HUDEP-2 (cell line): ENCODE data around the gene FAM149B1.
A peak's percentile ranks its signal among the peaks of the same experiment; 100 is the strongest.

Experiments
- DNase-seq, 76 experiments: peaks; one replicate each; lab custom pipeline; 2025; ENCODE audit not compliant: unreplicated experiment in 76 of 76; lab: John Stamatoyannopoulos, UW

FAM149B1 gene

DNA sequence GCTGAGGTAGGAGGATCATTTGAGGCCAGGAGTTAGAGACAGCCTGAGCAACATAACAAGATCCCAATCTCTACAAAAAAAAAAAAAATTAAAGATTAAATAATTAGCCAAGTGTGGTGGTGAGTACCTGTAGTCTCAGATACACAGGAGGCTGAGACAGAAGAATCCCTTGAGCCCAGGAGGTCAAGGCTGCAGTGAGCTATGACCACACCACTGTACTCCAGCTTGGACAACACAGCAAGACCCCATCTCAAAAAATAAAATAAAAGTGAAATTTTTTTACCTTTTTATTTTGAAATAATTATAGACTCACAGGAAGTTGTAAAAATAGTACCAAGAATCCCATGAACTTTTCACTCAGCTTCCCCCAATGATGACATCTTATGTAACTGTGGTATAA, 4.9 kb downstream of the FAM149B1 start:
- DNase-seq: no peak

DNA sequence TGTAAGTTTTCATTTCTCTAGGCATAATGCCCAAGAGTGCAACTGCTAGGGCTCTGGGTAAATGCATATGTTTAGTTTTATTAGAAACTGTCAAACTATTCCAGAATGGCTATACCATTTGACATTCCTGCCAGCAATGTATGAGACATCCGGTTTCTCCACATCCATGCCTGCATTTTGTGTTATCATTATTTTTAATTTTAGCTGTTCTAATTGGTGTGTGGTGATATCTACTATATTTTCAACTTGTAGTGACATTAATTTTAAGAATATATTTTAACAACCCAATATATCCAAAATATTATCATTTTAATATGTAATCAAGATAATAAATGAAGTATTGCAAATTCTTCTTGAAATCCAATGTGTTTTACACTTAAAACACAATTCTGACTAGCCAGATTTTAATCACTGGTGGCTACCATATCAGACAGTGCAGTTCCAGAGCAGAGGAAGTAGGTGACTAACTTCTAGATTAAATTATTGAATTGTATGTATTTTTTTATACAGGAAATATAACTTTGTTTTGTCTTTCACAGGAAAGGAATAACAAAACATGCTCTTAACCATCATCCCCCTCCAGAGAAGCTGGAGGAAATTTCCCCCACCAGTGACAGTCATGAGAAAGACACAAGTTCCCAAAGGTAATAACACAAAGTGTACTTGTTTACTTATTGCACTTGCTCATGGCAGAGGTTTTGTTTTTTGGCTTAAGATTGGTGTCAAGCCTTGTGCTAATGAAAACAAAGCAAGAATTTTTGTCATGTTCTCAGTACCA, 6.4 kb downstream of the FAM149B1 start:
- no peak for DNase-seq

DNA sequence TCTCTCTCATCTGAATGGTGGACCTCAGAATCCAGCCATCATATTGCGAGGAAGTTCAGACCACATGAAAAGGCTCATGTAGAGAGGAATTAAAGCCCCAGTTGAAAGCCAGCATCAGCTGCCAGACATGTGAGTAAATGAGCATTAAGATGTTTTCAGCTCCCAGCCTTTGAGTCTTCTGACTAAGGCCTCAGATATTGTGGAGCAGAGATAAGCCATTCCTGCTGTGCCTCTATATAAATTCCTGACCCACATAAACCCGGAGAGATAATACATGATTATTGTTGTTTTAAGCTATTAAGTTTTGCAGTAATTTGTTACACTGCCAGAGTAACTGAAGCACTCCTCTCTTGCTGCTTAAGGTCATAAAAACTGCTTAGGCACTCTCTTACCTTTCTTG, 14.6 kb downstream of the FAM149B1 start:
- DNase-seq: no peak

DNA sequence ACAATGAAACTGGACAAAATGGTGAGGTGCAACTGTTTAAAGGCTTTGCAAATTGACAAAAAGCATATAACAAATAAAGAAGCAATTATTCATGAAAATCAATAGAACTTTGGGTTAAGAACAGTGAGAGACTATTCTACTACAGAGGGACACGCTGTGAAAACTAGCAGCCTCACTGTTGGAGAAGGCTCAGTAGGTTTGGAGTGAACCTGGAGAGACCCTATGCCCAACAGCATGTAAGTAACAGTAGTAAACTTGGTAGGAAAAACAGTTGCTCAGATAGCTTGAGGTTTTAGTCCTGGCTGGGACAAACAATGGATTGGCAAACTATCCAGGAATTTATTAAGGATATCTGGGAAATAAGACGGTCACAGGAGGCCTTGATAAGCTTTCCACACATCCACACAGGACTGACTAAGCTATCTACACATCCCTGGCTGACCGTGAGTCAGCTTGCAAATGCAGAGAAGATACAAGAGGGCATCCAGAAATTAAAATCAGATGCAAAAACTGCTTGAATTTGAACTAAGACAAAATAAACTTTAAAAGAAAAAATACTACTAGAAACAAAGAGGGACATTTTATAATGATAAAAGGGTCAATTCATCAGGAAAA, 15.9 kb downstream of the FAM149B1 start:
- DNase-seq: no peak

DNA sequence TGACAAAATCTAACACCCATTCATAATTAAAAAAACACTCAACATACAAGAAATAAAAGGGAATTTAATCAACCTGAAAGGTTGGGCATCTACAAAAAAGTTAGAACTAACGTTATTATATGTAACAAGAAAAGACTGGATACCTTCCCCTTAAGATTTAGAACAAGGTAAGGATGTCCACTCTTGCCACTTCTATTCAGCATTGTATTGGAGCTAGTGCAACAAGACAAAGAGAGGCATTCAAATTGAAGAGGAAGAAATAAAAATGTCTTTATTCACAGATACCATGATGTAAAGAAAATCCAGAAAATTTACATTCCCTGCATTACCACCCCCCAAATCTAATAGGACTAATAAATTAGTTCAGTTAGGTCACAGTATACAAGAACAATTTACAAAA, 18.3 kb downstream of the FAM149B1 start:
- DNase-seq: no peak

DNA sequence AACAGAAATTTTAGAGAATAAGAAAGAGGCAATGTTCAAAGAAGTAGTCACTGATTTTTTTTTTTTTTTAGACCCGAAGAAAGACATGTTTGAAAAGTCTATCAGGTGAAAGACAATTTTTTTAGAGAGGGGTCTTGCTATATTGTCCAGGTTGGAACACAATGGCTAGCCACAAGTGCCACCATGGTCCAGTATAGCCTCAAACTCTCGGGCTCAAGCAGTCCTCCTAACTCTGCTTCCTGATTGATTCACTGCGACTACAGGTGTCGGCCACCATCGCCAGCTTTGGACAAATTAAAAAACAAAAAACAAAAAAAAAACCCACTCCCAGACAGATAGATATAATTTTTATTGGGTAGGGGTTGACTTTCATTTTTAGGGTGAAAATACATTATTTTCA, 22.3 kb downstream of the FAM149B1 start:
- DNase-seq: no peak

DNA sequence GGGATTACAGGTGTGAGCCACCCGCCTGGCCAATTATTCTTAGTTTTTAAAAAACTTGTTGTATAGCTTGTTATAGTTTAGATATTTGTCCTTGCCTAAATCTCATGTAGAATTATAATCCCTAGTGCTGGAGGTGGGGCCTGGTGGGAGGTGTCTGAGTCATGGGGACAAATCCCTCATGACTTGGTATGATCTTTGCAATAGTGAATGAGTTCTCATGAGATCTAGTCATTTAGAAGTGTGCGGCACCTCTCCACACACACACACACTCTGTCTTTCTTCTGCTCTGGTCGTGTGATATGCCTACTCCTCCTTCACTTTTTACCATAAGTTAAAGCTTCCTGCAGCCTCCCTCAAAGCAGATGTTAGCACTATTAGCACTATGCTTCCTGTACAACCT, 37.2 kb downstream of the FAM149B1 start:
- DNase-seq: no peak

DNA sequence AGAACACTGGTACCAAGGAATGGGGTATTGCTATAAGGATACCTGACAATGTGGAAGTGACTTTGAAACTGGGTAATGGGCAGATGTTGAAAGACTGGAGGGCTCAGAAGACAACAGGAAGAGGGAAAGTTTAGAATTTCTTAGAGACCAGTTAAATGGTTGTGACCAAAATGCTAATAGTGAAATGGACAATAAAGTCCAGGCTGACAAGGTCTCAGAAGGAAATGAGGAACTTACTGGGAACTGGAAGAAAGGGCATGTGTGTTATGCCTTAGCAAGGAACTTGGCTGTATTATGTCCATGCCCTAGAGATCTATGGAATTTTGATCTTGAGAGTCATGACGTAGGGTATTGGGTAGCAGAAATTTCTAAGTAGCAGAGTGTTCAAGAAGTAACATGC, 38.0 kb downstream of the FAM149B1 start:
- DNase-seq: no peak

DNA sequence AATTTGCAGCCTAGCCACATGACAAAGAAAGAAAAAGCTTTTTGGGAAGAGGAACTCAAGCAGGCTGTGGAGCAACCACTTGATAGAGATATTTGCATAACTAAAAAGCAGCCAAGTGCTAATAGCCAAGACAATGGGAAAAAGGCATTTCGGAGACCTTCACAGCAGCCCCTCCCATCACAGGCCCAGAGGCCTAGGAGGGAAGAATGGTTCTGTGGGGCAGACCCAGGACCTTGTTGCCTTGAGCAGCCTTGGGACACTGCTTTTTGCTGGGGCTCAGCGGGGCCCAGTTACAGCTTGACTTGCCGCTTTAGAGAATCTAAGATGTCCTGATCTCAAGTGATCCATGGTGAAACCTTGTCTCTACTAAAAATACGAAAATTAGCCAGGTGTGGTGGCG, 38.5 kb downstream of the FAM149B1 start:
- DNase-seq: no peak

DNA sequence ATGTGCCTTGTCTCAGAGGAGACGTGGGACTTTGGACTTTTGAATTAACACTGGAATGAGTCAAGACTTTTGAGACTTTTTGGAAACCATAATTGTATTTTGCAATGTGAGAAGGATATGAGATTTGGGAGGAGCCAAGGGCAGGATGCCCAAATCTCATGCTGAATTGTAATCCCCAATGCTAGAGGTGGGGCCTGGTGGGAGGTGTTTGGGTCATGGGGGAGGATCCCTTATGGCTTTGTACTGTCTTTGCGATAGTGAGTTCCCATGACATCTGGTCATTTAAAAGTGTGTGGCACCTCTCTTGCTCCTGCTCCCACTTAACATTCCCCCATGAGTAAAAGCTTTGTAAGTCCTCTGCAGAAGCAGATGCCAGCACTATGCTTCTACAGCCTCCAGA, 40.0 kb downstream of the FAM149B1 start:
- DNase-seq: no peak

DNA sequence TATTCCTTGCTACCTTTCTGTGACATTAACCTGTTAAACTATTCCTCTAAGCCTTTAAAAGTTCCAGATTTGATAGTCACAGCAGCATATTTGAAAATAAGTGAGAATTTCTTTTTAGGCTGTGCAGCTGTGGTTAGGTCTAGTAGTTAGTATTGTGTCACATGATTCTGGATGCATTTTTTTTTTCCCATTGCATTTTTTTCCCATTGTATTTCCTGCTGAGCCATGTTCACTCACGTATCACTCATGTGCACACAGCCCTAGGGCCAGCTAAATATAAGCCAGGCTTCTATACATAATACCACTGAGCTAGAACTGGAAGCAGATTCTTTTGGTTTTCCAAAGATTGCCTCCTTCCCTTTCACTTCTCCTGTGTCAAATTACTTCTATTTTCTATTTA, 41.8 kb downstream of the FAM149B1 start:
- DNase-seq: no peak

DNA sequence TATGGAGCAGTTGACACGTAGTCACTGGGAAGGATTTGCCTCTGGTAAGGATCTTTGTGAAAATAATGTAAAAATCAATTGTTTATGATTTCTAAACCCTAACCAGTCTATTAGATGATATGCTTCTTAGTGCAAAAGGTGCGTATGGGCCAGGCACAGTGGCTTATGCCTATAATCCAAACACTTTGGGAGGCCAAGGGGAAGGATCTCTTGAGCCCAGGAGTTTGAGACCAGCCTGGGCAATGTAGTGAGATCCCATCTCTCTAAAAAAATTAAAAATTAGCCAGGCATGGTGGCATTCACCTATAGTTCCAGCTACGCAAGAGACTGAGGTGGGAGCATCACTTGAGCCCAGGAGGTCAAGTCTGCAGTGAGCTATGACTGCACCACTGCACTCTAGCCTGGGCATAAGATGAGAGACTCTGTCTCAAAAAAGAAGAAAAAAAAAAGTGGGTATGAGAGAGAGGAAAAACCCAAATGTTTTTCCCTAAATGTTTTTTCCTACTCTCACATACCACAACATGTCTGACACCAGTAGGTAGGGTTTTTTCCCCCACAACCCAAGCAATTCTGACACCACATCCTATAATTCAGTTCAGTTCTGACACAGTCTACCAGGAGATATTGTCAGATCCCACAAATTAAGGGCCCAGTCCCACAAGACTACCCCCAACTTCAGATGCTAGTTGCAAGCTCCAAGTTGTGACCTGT, 42.6 kb downstream of the FAM149B1 start:
- DNase-seq: no peak

DNA sequence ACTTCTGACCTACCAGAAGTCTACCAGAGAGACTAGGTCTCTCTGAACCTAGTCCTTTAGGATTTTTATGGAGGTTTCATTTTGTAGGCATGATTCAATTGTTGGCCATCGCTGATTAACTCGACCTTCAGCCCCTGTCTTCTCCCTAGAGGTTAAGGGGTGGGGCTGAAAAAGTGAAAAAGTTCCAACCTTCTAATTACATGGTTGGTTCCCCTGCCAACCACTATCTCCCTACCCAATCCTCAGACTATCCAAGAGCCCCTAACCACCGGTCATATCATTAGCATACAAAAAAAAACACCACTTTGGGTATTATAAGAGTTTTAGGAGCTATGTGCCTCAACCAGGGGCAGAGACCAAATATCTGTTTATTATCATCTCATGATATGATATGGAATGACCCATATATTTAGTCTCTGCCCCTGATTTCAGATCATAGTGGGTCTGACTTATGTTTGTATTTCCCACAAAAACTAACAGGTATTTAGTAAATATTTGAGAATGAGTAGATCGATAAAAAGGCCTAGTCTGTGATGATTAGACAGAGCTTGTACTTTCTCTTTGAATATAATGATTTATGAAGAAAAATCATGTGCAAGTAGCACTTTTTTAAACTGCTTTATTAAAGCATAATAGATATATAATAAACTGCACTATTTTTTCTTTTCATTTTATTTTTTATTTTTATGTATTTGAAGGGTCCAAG, 43.3 kb downstream of the FAM149B1 start:
- DNase-seq: no peak

DNA sequence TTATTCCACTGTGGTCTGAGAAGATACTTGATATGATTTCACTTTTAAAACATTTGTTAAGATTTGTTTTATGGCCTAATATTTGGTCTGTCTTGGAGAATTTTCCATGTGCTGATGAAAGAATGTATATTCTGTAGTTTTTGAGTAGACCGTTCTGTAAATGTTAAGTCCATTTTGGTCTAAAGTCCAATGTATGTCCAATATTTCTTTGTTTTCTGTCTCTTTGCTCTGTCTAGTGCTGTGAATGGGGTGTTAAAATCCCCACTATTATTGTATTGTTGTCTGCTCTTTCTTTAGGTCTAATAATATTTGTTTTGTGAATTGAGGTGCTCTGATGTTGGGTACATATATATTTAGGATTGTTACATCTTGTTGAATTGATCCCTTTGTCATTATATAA, 47.8 kb downstream of the FAM149B1 start:
- DNase-seq: no peak

DNA sequence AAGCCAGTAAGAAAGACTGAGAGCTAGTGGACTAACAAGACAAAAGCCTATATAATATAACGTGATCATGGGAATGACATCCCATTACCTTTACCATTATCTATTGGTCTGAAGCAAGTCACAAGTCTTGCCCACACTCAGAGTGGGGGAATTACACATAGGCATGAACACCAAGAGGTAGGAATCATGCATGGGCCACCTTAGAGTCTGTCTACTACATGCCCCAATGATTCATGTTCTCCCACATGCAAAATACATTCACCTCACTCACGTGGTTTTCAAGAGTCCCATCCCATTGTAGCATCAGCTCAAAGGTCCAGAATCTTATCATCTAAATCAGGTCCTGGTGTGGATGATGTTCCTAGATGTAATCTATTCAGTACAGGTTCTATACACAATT, 49.7 kb downstream of the FAM149B1 start:
- DNase-seq: no peak

DNA sequence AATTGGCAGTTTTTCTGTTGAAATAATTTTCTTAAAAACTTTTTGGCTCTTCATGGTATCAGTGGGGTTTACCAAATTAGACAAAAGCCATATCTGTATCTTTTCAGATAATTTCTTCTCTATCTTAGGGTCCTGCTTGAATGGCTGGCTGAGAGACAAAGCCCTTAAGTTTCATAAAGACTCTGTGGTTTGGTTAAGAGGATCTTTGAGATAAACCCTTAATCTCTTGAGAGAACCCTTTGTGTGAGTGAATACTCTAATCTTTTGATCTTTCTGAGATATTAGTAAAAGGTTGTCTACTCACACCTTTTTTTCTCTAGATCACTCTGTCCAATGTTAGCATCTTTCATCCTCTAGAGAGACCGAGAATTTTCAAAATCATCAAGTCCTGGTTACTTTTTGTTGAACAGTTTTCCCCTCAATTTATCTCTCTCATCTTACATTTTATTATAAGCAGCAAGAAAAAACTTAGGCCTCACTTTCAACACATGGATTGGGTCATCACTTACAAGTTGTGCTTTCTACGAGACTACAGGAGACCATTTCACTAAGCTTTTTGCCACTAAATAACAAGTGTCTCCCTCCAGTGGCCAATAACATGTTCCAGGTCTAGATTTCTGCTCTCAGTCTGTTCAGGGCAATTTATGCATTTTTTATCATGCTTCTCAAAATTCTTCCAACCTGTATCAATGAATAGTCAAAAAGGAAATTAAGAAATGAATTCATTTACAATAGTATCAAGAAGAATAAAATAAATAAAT, 50.7 kb downstream of the FAM149B1 start:
- peak in 10 of 76 experiments; percentile 2 to 22 (median 12) for DNase-seq

DNA sequence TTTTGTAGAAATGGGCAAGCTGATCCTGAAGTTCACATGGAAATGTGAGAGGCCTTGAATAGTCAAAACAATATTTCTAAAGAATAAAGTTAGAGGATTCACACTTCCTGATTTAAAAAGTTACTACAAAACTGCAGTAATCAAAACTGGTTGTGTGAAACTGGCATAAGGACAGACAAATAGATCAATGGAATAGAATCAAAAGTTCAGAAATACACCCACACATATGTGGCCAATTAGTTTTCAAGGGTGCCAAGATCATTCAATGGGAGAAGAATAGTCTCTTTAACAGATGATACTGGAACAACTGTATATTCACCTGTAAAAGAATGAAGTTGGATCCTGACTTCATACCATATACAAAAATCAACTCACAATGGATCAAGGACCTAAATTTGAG, 51.5 kb downstream of the FAM149B1 start:
- no peak for DNase-seq

DNA sequence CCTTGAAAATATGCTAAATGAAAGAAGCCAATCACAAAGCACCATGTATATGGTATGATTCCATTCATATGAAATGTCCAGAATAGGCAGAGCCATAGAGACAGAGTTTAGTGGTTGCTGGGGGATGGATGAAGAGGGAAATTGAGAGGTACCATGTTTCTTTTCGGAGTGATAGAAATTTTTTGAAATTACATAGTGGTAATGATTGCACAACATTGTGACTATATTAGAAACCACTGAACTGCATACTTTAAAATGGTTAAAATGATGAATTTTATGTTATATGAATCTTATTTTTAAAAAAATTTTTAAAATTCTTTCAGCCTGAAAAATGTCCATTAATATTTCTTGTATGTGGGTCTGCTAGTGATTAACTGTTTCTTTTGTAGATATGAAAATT, 53.1 kb downstream of the FAM149B1 start:
- DNase-seq: no peak

DNA sequence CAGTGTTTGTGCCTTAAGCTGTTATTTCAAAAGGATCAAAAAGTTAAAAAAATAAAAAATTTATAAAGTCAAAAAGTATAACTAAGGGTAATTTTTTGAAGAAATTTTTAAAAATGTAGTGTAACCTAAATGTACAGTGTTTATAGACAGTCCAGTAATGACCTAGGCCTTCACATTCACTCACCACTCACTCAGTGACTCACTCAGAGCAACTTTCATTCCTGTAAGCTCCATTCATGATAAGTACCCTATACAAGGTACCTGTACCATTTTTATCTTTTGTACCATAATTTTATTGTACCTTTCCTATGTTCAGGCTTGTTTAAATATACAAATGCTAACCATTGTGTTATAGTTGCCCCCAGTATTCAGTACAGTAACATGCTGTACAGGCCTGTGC, 57.6 kb downstream of the FAM149B1 start:
- DNase-seq: no peak

DNA sequence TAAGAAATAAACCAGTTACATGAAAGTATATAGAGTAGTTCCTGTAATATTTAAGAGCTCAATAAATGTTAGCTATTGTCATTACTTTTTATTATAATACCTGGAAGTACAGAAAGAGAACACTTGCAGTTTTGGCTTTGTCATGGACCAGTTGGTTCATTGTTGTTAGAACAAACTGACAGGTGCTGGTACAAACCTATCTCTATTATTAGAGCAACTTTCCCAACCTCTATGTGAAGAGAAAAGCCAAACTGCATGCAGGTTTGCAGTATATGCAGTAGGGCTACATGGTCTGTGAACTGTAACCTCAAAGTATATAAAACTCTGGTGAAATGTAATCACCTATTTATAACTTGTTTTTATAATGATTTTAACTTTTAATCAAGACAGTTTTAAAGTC, 58.7 kb downstream of the FAM149B1 start:
- no peak for DNase-seq

DNA sequence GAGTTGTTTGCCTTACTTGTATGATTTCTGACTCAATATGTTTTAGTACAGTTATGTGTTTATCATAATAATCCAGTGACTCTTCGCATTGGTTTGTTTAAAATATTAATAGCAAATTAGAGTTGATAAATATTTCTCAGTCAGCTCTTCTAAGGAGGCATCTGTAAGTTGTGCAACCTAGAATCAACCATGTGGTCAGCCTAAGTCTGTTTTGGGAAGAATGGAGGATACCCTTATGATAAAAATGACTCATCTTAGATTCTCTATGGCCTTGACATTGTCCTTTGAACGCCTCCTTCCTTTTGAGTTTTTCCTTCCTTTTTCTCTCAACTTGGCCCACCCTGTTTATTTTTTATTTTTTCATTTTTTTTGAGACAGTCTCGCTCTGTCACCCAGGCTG, 60.3 kb downstream of the FAM149B1 start:
- no peak for DNase-seq
